Measurements from ENCODE around the gene PPP1R14D. TPM values are rescaled to one million over a fixed set of nuclear protein-coding genes. Genes with fewer than 3 reads are reported as not detected.
A peak's percentile ranks its signal among the peaks of the same experiment; 100 is the strongest.

PPP1R14D gene
- total RNA-seq, 2 experiments from 2014 or later = not detected

DNA sequence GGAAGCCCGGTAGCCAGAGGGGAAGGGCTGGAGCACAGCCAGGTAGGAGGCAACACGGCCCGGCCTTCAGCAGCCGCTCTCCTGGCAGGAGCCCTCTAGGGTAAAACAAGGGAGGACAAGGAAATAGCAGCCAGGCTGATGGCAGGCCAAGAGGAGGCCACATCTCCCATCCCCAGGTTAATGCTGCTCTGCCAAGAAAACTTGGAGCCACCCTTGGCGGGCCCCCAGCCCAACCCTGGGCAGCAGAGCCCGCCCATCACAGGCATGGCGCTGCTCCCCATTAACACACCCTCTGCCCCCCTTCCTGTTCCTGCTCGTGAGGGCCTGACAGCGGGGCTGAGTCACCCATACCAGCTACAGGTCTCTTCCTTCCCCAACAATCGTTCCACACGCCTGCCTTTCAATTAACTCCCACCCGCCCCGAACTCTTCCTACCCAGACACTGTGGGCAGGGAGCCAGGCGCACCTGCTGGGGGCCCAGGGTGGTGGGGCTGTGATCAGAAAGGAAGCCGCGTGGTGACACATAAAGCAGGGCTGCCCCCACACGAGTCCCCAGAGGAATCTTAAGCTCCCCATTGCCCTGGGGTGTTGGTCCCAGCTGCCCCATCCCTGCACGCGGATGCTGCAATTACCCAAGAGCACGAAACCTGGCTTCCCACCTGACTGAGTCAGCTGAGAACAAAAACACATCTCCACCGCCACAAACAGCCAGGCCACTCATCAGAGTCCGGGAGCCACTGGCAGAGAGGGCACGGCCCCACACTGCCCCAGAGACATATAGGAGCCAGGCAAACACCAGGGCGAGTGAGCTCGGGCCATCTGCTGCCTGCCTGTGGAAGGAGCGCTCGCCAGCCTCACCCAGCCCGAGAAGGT, 59.0 kb downstream of the PPP1R14D start, which contains the start of gene C15orf62:
Gene C15orf62, plus strand, starts transcription at position 707 of the 873 bp plus-strand sequence. CDS start 516 bp downstream, outside the sequence.
- Mint-ChIP-seq H3K27me3 (no peaks in the 10 kb centered on the region), H3K4me1 (peaks cover 43% of the 10 kb centered on the region), H3K27ac (peak within 1 kb of the TSS; percentile 96), H3K9me3 (no peaks in the 10 kb centered on the region), H3K36me3 (peaks cover 5% of the 10 kb centered on the region), H3K4me3 (peak within 1 kb of the TSS; percentile 65)
- DNase-seq = peak; percentile 83

DNA sequence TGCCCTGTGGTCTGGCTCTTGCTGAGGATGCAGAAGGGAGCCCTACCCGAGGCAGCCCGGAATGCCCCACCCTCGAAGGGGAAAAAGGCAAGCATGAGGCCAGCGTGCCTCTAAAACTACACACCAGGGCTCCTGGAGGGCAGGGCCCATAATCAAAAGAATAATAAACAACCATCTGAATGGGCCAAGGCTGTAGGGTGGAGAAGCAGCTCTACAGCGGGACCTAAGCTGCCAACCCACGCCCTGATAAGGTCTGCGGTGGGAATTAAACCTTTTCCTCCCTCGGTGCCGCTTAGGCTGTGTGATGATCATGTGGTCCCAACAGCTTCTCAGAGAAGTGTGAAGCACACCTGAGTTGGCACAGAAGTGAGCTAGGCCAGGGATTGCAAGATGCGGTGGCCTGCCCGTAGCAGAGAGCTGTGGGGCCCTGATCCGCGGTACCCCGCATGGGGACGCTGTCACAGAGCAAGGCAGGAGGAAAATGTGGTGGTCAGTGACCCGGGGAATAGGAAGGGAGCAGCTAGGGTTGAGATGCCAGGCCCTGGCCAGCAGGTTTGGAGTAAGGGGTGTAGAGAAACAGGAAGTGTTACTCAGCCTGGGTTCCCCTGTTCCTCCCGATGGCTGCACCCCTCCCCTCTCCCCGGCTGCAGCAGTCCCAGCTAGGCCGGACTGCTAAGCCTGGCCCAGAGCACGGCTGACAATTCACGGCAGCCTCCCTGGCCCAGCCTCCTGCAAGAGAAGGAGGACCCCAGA, 59.8 kb downstream of the PPP1R14D start:
- Mint-ChIP-seq H3K27ac (peak overlapping the region; percentile 96), H3K4me3 (peak overlapping the region; percentile 65), H3K36me3 (peaks cover 5% of the 10 kb centered on the region)

GRCh38 chr15:40767838-40768500, 60.5 kb downstream of the PPP1R14D start:
- H3K36me3 Mint-ChIP-seq = peaks cover 5% of the 10 kb centered on the region
- H3K27me3 Mint-ChIP-seq = no peaks in the 10 kb centered on the region
- H3K4me1 Mint-ChIP-seq = peaks cover 52% of the 10 kb centered on the region
- peak overlapping the region; percentile 96 for H3K27ac Mint-ChIP-seq
- H3K9me3 Mint-ChIP-seq = no peaks in the 10 kb centered on the region
- no peak for DNase-seq
- no peak overlapping the region for H3K4me3 Mint-ChIP-seq

More for the DNA sequence above, 59.8 kb downstream of the PPP1R14D start:
- peaks cover 45% of the 10 kb centered on the region for H3K4me1 Mint-ChIP-seq
- no peak for DNase-seq
- no peaks in the 10 kb centered on the region for H3K9me3 Mint-ChIP-seq
- H3K27me3 Mint-ChIP-seq = no peaks in the 10 kb centered on the region

GRCh38 chr15:40766906-40767837, 61.3 kb downstream of the PPP1R14D start:
- H3K27ac Mint-ChIP-seq = no peak overlapping the region
- H3K27me3 Mint-ChIP-seq = no peaks in the 10 kb centered on the region
- no peak overlapping the region for H3K4me3 Mint-ChIP-seq
- H3K4me1 Mint-ChIP-seq = peaks cover 55% of the 10 kb centered on the region
- H3K36me3 Mint-ChIP-seq = peaks cover 5% of the 10 kb centered on the region
- H3K9me3 Mint-ChIP-seq = no peaks in the 10 kb centered on the region
- no peak for DNase-seq

GRCh38 chr15:40766194-40766815, 62.2 kb downstream of the PPP1R14D start:
- Mint-ChIP-seq H3K36me3 (peaks cover 5% of the 10 kb centered on the region), H3K27ac (peak overlapping the region; percentile 38), H3K4me3 (peak overlapping the region; percentile 18), H3K4me1 (peaks cover 55% of the 10 kb centered on the region), H3K9me3 (no peaks in the 10 kb centered on the region), H3K27me3 (no peaks in the 10 kb centered on the region)
- DNase-seq = no peak

Other genes starting within 250 kb of the PPP1R14D start
- 10 to 100 TPM; 23.8 to 24.5 TPM for gene KNL1, start 234.5 kb downstream of the PPP1R14D start, total RNA-seq
- gene RAD51, start 133.5 kb downstream of the PPP1R14D start, total RNA-seq = 10 to 100 TPM; 67.7 to 69.6 TPM
- 10 to 100 TPM; 32.0 to 32.4 TPM for gene RMDN3, start 73.5 kb downstream of the PPP1R14D start, total RNA-seq
- 10 to 100 TPM; 35.2 to 35.9 TPM for gene GCHFR, start 64.6 kb downstream of the PPP1R14D start, total RNA-seq
- under 1 TPM; 0.43 to 0.50 TPM for gene C15orf62, start 58.7 kb downstream of the PPP1R14D start, total RNA-seq
- 10 to 100 TPM; 20.1 to 20.8 TPM for gene ZFYVE19, start 21.6 kb downstream of the PPP1R14D start, total RNA-seq
- 10 to 100 TPM; 39.8 to 41.7 TPM for gene DNAJC17, start 21.2 kb downstream of the PPP1R14D start, total RNA-seq
- gene SPINT1, start 15.3 kb upstream of the PPP1R14D start, total RNA-seq = 1 to 10 TPM; 3.4 to 3.5 TPM
- under 1 TPM; 0.45 to 0.50 TPM for gene RHOV, start 45.5 kb upstream of the PPP1R14D start, total RNA-seq
- gene VPS18, start 65.7 kb upstream of the PPP1R14D start, total RNA-seq = 10 to 100 TPM; 12.1 to 13.2 TPM
- not detected for gene DLL4, start 100.6 kb upstream of the PPP1R14D start, total RNA-seq
- gene CHAC1, start 124.8 kb upstream of the PPP1R14D start, total RNA-seq = 10 to 100 TPM; 43.9 to 45.8 TPM